HG02623 (cell line): ENCODE measurements around the gene GPRIN2.
"Not testable (repeated sequence)": the region's sequence is repeated elsewhere in the genome, so short reads cannot be mapped to it uniquely, and the experiment has no call there.

Experiments used
- ATAC-seq: cut with Tn5 transposase; IDR thresholded peaks from one replicate; pipeline ENCODE4 v1.9.1; 2021; ENCODE audit warnings: moderate library complexity; ENCODE audit not compliant: unreplicated experiment

The GPRIN2 gene

GRCh38 chr10:46538717-46539426 lies 17.6 kb downstream of the GPRIN2 start:
- no peak for ATAC-seq

- ATAC-seq: no peak
Measured at GRCh38 chr10:46538155-46538554, 18.3 kb downstream of the GPRIN2 start.

- ATAC-seq: no peak
Measured at GRCh38 chr10:46537309-46537708, 19.1 kb downstream of the GPRIN2 start.

GRCh38 chr10:46536781-46537180 lies 19.7 kb downstream of the GPRIN2 start:
- no peak for ATAC-seq

GRCh38 chr10:46536171-46536570 lies 20.3 kb downstream of the GPRIN2 start:
- ATAC-seq: no peak

GRCh38 chr10:46534828-46535524 lies 21.5 kb downstream of the GPRIN2 start:
- ATAC-seq: no peak

- ATAC-seq: not testable (repeated sequence)
Measured at GRCh38 chr10:46532256-46532655, 24.2 kb downstream of the GPRIN2 start.

GRCh38 chr10:46530249-46531186 lies 25.9 kb downstream of the GPRIN2 start:
- no peak for ATAC-seq

- ATAC-seq: not testable (repeated sequence)
Measured at GRCh38 chr10:46529742-46530141, 26.7 kb downstream of the GPRIN2 start.

GRCh38 chr10:46528675-46529615 lies 27.5 kb downstream of the GPRIN2 start:
- no peak for ATAC-seq

GRCh38 chr10:46528171-46528671 lies 28.2 kb downstream of the GPRIN2 start:
- ATAC-seq: no peak

- ATAC-seq: no peak
Measured at GRCh38 chr10:46527241-46527811, 29.1 kb downstream of the GPRIN2 start.

- no peak for ATAC-seq
Measured at GRCh38 chr10:46526682-46527038, 29.8 kb downstream of the GPRIN2 start.

GRCh38 chr10:46525824-46526681 lies 30.4 kb downstream of the GPRIN2 start:
- ATAC-seq: no peak

- no peak for ATAC-seq
Measured at GRCh38 chr10:46525177-46525823, 31.2 kb downstream of the GPRIN2 start.

- no peak for ATAC-seq
Measured at GRCh38 chr10:46524472-46525176, 31.8 kb downstream of the GPRIN2 start.

GRCh38 chr10:46523962-46524471 lies 32.4 kb downstream of the GPRIN2 start:
- no peak for ATAC-seq
